ENCODE results near the gene THOP1.

- TF ChIP-seq POLR2AphosphoS5 (IDR thresholded peaks at IDR 0.05), result no peak
- no peak for TF ChIP-seq POLR2A (IDR thresholded peaks at IDR 0.05)
- no peak for TF ChIP-seq EP300 (IDR thresholded peaks at IDR 0.05)
These were observed 73.6 kb downstream of the THOP1 start for GRCh38 chr19:2858864-2859263.
